Colon (tissue), 2 donors: ENCODE results near the gene ZNF622.

Experiments used
- FAIRE-seq: peaks from 2 replicates; lab custom pipeline; 2012; peaks lifted over from hg19 to GRCh38; lab: Jason Lieb, UNC
- donor health status: control.
- donor health status: control.

Gene ZNF622, protein sequence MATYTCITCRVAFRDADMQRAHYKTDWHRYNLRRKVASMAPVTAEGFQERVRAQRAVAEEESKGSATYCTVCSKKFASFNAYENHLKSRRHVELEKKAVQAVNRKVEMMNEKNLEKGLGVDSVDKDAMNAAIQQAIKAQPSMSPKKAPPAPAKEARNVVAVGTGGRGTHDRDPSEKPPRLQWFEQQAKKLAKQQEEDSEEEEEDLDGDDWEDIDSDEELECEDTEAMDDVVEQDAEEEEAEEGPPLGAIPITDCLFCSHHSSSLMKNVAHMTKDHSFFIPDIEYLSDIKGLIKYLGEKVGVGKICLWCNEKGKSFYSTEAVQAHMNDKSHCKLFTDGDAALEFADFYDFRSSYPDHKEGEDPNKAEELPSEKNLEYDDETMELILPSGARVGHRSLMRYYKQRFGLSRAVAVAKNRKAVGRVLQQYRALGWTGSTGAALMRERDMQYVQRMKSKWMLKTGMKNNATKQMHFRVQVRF

DNA sequence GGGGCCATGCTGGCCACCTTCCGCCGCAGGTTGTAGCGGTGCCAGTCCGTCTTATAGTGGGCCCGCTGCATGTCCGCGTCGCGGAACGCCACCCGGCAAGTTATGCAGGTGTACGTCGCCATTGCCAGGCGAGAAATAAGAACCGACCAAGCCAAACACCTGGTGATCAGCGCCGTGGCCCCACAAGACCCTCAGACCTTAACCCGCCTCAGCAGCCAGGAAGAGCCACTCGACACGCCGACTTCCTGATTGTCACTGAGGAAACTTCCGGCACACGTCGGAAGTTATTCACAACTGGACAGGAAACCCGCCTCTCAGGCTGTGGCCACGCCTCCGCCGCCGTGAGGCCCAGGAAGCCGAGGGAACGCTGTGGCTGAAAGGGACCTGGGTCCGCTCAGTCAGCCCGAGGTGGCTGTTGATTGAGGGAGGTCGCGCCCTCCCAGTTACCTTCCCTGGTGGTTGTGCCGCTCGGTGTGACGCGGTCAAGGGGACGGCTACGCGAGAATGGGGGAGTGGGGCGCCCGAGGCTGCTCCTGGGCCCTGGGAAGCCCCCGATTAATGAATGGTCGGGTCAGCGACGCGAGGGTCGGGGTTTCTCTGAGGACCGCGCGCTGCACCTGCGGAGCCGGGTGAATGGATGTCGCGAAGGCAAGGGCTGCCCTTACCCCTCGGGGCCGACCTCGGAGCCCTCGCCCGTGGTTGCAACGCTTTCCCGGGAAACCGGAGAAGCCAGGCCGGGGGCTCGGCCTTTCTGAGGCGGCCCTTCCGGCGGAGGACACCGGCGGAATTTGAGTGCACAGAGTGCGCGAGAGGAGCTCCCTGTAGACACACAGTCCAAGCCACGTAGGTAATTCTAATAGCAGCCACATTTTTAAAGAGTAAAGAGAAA lies at the start of gene ZNF622:
Gene ZNF622 (minus strand): TSS at position 257 of the 889 bp plus-strand sequence. CDS start 135 bp downstream, at position 122.
- no peak for FAIRE-seq

DNA sequence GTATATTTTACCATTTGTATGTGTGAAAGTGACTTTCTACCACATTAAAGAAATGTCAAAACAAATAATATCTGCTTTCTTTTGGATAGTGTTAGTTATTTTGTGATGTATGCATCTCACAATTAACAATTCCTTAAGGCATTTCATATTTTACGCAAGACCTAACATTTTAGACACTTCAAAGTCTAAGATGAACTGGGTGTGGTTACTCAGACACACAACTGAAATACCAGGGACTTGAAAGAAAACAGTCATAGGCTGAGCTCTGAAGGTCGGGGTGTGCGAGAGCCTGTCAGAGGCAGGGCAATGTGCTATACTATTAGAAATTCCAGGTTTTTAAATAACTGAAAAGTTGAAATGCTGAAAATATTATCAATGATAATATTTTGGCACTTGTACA lies 44.5 kb upstream of the ZNF622 start:
- FAIRE-seq, result no peak

DNA sequence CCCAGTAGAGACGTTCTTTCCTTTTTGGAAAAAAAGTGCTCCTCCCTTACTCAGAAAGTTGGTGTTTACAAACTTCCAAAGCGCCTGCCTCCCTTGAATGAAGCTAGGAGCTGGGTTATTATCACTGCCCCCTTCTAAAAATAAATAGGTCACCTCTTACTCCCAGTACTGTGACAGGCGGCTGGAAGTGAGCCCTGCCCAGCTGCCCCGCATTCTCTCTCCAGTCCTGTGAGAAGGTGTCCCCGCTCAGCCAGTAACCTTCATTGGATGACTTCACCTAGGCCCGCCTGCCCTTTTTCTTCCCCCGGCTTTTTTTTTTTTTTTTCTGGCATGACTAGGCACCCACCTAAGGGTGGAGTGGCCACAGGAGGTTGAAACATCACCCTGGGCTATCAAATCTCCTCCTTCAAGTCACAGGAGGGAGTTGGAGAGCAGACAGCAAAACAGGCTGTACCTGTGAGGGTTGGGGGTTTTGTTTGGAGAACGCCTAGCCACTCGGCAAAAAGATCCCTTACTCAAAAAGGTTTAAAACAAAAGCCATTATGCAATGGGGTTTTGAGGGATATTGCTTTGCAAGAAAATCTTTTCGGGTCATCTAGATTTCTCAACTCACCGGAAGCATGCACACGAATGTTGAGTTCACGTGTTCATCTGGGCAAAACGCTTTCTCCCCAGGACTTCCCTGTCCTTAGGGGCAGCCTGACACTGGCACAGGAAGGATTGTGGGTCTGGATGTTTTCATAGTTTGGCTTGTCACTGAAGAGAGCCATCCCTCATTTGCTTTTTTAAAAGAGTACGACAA lies 43.3 kb upstream of the ZNF622 start:
- FAIRE-seq, result no peak

GRCh38 chr5:16507716-16508115 lies 42.1 kb upstream of the ZNF622 start:
- no peak for FAIRE-seq

GRCh38 chr5:16505904-16506303 lies 40.3 kb upstream of the ZNF622 start:
- FAIRE-seq, result no peak

DNA sequence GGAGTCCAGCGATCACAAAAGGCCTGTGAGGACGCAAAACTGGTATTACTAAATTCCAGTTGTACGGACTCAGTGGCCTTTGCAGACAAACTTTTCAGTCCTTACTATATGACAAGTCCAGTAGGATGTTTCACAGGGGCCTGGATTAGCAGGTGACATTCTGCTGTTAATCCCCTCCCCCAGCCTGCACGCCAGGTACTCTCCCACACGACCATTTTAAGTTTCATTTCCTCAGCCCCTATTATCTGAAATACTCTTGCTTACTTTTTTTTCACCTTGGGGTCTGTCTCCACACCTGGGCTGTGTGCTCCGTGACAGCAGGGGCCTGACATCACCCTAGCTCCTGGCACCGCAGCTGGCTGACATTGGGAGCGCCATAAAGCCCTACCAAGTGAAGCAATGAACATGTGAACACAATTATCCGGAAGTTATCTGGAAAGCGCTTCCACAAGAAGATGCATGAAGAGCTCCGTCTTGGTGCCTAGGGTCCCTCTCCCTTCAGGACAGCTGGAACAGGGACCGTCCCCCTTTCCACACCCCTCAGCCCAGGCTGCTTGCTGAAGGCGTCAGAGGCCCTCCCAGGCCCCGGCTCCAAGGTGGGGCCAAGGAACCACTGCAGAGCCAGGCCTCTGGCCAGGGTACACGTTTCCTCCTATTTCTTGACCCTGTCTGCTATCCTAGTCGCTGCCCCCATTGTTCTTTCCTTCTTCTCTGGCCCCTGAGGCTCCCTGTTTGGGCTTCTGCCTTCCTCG lies 39.7 kb upstream of the ZNF622 start:
- FAIRE-seq, result no peak

GRCh38 chr5:16504571-16504970 lies 39.0 kb upstream of the ZNF622 start:
- no peak for FAIRE-seq

GRCh38 chr5:16502866-16503265 lies 37.3 kb upstream of the ZNF622 start:
- no peak for FAIRE-seq

DNA sequence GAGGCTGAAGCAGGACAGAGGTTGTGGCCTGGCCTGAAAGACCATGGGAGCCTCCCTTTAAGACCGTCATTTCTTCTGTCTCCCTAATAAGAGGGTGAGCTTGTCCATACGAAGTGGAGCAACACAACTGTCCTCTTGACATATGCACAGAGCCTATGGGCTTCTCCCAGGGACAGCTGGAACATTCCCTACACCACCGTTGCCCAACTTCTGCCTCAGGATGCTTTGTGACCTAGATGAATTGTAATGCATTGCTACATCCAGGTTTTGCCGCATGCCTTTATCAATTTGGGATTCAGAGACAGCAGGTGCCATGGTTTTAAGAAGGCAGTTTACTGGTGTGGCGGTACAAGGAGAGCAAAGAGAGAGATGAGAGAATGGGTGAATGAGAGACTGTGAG lies 34.4 kb upstream of the ZNF622 start:
- FAIRE-seq, result no peak

- FAIRE-seq, result no peak
Measured at GRCh38 chr5:16497546-16497945, 31.9 kb upstream of the ZNF622 start.

GRCh38 chr5:16493261-16493660 lies 27.7 kb upstream of the ZNF622 start:
- FAIRE-seq, result no peak

DNA sequence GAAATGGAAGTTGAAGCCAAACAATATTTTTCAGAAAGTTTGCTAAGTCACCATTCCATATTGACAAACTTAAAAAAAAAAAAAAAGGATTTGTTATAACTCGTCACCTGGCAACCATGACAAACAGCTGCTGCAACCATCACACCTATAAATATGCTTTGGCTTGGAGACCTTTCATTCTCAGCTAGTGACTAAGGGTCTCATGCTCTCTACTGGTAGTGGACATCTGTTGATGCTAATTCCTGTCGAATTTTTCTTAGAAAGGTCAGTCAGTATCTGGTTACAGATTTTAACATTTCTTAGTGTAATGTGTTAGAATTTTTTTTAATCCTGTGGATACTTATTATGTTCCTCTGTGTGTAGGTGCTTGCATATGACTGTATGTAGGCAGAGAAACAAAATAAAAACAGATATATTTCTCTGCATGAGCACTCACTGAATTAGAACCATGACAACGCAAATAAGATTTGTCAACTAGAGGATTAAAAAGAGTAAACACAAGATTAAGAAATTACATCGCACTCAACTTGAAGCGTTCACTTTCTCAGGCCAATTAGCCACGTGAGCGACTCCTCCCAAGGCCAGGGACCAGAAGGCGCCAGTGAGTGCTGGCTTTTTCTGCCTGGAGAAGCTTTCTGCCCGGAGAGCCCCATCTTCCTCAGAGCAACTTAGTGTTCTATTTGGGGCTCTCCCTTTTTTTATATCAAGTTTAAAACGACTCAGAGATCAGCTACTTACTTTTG lies 27.0 kb upstream of the ZNF622 start:
- FAIRE-seq, result peak; percentile 41

DNA sequence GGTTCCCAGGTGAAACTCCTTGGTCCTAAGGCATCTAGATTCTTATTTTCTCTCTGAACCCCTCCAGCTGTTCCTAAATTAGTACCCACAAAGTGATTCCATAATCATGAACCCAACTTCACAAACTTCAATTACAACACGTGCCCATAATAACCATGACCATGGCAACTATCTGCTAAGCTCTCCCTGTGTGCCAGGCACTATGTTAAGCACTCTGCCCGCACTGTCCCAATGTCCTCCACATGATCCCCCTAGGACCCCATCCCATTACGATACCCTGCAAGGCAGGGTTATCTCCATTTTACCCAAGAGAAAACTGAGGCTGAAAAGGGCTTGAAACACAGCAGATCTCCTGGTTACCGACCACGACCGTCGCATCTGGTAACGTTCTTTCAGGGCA lies 25.3 kb upstream of the ZNF622 start:
- FAIRE-seq, result no peak

- FAIRE-seq, result peak; percentile 87
Measured at GRCh38 chr5:16489322-16489791, 23.8 kb upstream of the ZNF622 start.

GRCh38 chr5:16487456-16487855 lies 21.9 kb upstream of the ZNF622 start:
- no peak for FAIRE-seq

DNA sequence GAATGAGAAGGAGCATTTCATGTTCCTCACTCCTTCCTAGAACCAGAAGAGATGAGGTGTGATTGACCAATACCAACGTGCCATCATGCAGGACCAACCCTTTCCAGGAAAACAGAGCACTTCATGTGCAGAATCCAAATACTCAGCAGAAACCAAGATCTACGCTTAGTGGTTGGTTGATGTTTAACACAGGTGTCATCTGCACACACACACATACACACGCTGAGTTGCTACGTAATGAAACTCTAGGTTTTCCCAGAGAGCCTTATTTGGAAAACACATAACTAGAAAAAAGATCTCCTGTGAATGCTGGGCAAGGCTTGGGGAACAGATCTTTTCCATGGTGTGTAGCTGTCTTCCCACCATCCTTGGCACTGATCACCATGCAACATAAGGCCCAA lies 21.1 kb upstream of the ZNF622 start:
- FAIRE-seq, result no peak

- FAIRE-seq, result no peak
Measured at GRCh38 chr5:16485656-16486055, 20.1 kb upstream of the ZNF622 start.

- no peak for FAIRE-seq
Measured at GRCh38 chr5:16484081-16484480, 18.5 kb upstream of the ZNF622 start.

DNA sequence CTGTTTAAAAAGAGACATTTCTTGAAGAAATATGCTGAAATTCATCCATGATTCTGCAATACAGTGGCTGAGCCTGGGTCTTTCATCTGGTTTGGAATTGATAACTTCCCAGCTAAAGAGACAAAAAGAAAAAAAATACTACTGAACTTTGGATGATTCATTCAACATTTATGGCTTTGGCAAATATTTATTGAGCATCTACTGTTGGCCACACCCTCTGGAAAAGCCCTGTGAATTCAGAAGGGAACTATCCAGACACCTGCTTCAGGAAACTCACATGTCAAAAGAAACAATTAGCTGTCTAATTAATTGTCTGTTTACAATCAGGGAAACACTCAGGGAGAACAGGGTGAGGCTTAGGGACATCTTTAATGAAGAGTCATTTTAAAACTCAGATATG lies 17.8 kb upstream of the ZNF622 start:
- FAIRE-seq, result no peak

- no peak for FAIRE-seq
Measured at GRCh38 chr5:16482891-16483290, 17.3 kb upstream of the ZNF622 start.
